LHCN-M2 (cell line): Measurements from ENCODE around the gene LDB3. TPM values are rescaled to one million over a fixed set of nuclear protein-coding genes. Genes with fewer than 3 reads are reported as not detected.

Source experiments
- DNase-seq: peaks from one replicate; pipeline ENCODE4 v3.0.0-alpha.2; 2012; ENCODE audit warnings: low read depth
- total RNA-seq: library from RNA; depleted of rRNA; stranded (reverse); fragments of >200 nt; gene quantifications from 2 replicates; pipeline ENCODE4 v1.2.3, GENCODE V29; 2014

LDB3 gene
- total RNA-seq, 1 experiment from 2014 or later, result 0.06 TPM

- no peak for DNase-seq
Observed at GRCh38 chr10:86703176-86703575, 34.9 kb downstream of the LDB3 start.

GRCh38 chr10:86705139-86705538 lies 36.8 kb downstream of the LDB3 start:
- no peak for DNase-seq

- DNase-seq, result no peak
Observed at GRCh38 chr10:86705905-86706304, 37.6 kb downstream of the LDB3 start.

GRCh38 chr10:86706401-86706841 lies 38.1 kb downstream of the LDB3 start:
- DNase-seq, result peak; percentile 27

GRCh38 chr10:86706977-86707376 lies 38.7 kb downstream of the LDB3 start:
- DNase-seq, result no peak

- DNase-seq, result no peak
Observed at GRCh38 chr10:86707505-86707904, 39.2 kb downstream of the LDB3 start.

- no peak for DNase-seq
Observed at GRCh38 chr10:86708068-86708782, 39.9 kb downstream of the LDB3 start.

- DNase-seq, result no peak
Observed at GRCh38 chr10:86708783-86709380, 40.6 kb downstream of the LDB3 start.

- no peak for DNase-seq
Observed at GRCh38 chr10:86709396-86710185, 41.3 kb downstream of the LDB3 start.

GRCh38 chr10:86710987-86711512 lies 42.7 kb downstream of the LDB3 start:
- DNase-seq, result peak; percentile 86

GRCh38 chr10:86711513-86712316 lies 43.4 kb downstream of the LDB3 start:
- DNase-seq, result peak; percentile 24

- DNase-seq, result no peak
Observed at GRCh38 chr10:86712317-86712707, 44.0 kb downstream of the LDB3 start.

- no peak for DNase-seq
Observed at GRCh38 chr10:86715156-86715795, 47.0 kb downstream of the LDB3 start.

- no peak for DNase-seq
Observed at GRCh38 chr10:86715836-86716235, 47.5 kb downstream of the LDB3 start.

GRCh38 chr10:86716466-86716865 lies 48.2 kb downstream of the LDB3 start:
- DNase-seq, result no peak

- no peak for DNase-seq
Observed at GRCh38 chr10:86718556-86718955, 50.2 kb downstream of the LDB3 start.

GRCh38 chr10:86721232-86721631 lies 52.9 kb downstream of the LDB3 start:
- DNase-seq, result no peak

- no peak for DNase-seq
Observed at GRCh38 chr10:86723009-86723408, 54.7 kb downstream of the LDB3 start.

GRCh38 chr10:86724445-86724844 lies 56.1 kb downstream of the LDB3 start:
- no peak for DNase-seq

- no peak for DNase-seq
Observed at GRCh38 chr10:86725980-86726676, 57.8 kb downstream of the LDB3 start.
